ENCODE measurements around the gene FGF12.

DNA sequence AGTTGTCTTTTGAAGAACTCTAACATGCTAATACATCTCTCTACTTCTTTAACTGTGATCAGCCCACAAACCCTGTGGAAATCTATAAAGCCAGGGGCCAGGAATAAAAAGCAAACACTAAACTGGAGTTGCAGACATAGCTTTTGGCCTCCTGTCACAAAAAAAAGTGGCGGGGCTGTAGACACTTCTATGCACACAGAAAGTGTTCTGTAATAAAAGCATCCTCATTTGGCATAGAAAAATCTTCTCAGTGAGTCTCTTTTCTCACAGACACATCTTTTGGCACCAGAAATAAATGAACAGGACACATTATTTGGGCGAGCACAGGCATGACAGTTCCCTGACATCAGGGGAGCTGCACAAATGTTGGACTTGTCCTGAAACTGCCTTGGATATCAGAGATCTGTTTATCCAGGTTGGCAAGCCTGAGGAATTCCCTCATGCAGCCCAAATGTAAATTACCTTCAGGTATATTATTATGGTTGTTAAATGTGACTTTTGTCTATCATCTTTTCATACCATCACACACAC, 355.4 kb downstream of the FGF12 start:
- TF ChIP-seq, protein P1, sequence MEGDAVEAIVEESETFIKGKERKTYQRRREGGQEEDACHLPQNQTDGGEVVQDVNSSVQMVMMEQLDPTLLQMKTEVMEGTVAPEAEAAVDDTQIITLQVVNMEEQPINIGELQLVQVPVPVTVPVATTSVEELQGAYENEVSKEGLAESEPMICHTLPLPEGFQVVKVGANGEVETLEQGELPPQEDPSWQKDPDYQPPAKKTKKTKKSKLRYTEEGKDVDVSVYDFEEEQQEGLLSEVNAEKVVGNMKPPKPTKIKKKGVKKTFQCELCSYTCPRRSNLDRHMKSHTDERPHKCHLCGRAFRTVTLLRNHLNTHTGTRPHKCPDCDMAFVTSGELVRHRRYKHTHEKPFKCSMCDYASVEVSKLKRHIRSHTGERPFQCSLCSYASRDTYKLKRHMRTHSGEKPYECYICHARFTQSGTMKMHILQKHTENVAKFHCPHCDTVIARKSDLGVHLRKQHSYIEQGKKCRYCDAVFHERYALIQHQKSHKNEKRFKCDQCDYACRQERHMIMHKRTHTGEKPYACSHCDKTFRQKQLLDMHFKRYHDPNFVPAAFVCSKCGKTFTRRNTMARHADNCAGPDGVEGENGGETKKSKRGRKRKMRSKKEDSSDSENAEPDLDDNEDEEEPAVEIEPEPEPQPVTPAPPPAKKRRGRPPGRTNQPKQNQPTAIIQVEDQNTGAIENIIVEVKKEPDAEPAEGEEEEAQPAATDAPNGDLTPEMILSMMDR (IDR thresholded peaks at IDR 0.05): no peak
- TF ChIP-seq ZFX (IDR thresholded peaks at IDR 0.05; ENCODE audit: borderline replicate concordance): no peak
